Prostate gland (tissue), 2 donors: ENCODE results near the gene SOX10. TPM values are rescaled to one million over a fixed set of nuclear protein-coding genes. Genes with fewer than 3 reads are reported as not detected.

Experiments
- DNase-seq: peaks from one replicate; pipeline ENCODE4 v3.0.0-alpha.2; 2019; ENCODE audit warnings: low spot score
- H3K27ac ChIP-seq, 2 donors: fragments of 200-600 bp; sonication (generic); 2 replicates each; pipeline ENCODE4 v1.5.1; 2017 to 2019
- H3K27me3 ChIP-seq: fragments of 200-600 bp; sonication (generic); replicated peaks from 2 replicates; pipeline ENCODE4 v1.5.1; 2019; ENCODE audit not compliant: insufficient read depth
- H3K36me3 ChIP-seq, 2 donors: fragments of 200-600 bp; sonication (generic); 1 replicate in 1 of 2; 2 replicates in 1 of 2; pipeline versions ENCODE4 v1.5.1 to v1.8.1; 2017 to 2019
- H3K4me1 ChIP-seq: fragments of 200-600 bp; sonication (generic); replicated peaks from 2 replicates; pipeline ENCODE4 v1.5.1; 2019
- H3K4me3 ChIP-seq, 2 donors: fragments of 200-600 bp; sonication (generic); 2 replicates each; pipeline ENCODE4 v1.5.1; 2017 to 2019
- H3K9me3 ChIP-seq: fragments of 200-600 bp; sonication (generic); 2 replicates; pipeline ENCODE4 v1.5.1; 2017
- CTCF ChIP-seq, 4 experiments: fragments of 200-600 bp in 2 of 4; fragments of 450-650 bp in 2 of 4; sonication (generic) in 2 of 4; IDR thresholded peaks; 1 replicate in 3 of 4; 2 replicates in 1 of 4; pipeline ENCODE4 v1.5.1; 2016 to 2019; ENCODE audit warnings: antibody characterized with exemption in 4 of 4, mild to moderate bottlenecking in 2 of 4, moderate library complexity in 2 of 4
- POLR2A ChIP-seq: fragments of 450-650 bp; IDR thresholded peaks from one replicate; pipeline ENCODE4 v1.6.1; 2016; ENCODE audit warnings: antibody characterized with exemption, mild to moderate bottlenecking
- POLR2AphosphoS5 ChIP-seq: sonication (generic); formaldehyde crosslinking; IDR thresholded peaks from one replicate; pipeline ENCODE4 v1.6.1; 2017; ENCODE audit warnings: antibody characterized with exemption
- WGBS: methylation state at CpG from one replicate; pipeline ENCODE4 v1.1.5; 2018; 5-methylcytosine and 5-hydroxymethylcytosine counted together
- intact Hi-C: fragments of 100-400 bp; cut with DNase I; formaldehyde crosslinking; loops from one replicate; pipeline ENCODE4 v1.14.2; 2022
- total RNA-seq, 2 donors: library from RNA; depleted of rRNA; stranded (reverse); fragments of >200 nt; gene quantifications; one replicate each; pipeline ENCODE4 v1.1.0, GENCODE V29; 2016

The SOX10 gene
- total RNA-seq, 2 donors from 2014 or later, result 3.3 to 8.1 TPM

GRCh38 chr22:38014083-38014482, 29.7 kb upstream of the SOX10 start:
- WGBS, result 100% methylated on average over 1 of the region's 1 CpG

GRCh38 chr22:38012604-38013072, 28.3 kb upstream of the SOX10 start:
- intact Hi-C loops, result no loop called here
- no peak for DNase-seq
- Histone ChIP-seq H3K27me3 (no peaks in the 10 kb centered on the region), H3K4me1 (peaks cover 15% of the 10 kb centered on the region), H3K9me3 (no peaks in the 10 kb centered on the region), H3K4me3 (no peak overlapping the region), H3K27ac (no peak overlapping the region), H3K36me3 (no peaks in the 10 kb centered on the region)
- 91% methylated on average over 7 of the region's 7 CpGs for WGBS
- TF ChIP-seq POLR2A (no peak), POLR2AphosphoS5 (no peak), CTCF (IDR thresholded peaks at IDR 0.05) (no peak)

More at GRCh38 chr22:38014083-38014482, 29.7 kb upstream of the SOX10 start:
- Histone ChIP-seq H3K27me3 (no peaks in the 10 kb centered on the region), H3K4me3 (no peak overlapping the region), H3K4me1 (peaks cover 15% of the 10 kb centered on the region), H3K27ac (no peak overlapping the region), H3K9me3 (no peaks in the 10 kb centered on the region), H3K36me3 (no peaks in the 10 kb centered on the region)
- TF ChIP-seq POLR2AphosphoS5 (no peak), CTCF (IDR thresholded peaks at IDR 0.05) (no peak), POLR2A (no peak)
- intact Hi-C loops, result no loop called here
- no peak for DNase-seq

- intact Hi-C loops, result no loop called here
- H3K27me3 ChIP-seq, result no peaks in the 10 kb centered on the region
- H3K4me1 ChIP-seq, result no peaks in the 10 kb centered on the region
- H3K9me3 ChIP-seq, result no peaks in the 10 kb centered on the region
- DNase-seq, result no peak
- no peak overlapping the region for H3K4me3 ChIP-seq
- 79% methylated on average over 14 of the region's 14 CpGs for WGBS
- TF ChIP-seq CTCF (IDR thresholded peaks at IDR 0.05) (no peak), POLR2AphosphoS5 (no peak), POLR2A (no peak)
- no peaks in the 10 kb centered on the region for H3K36me3 ChIP-seq
- no peak overlapping the region for H3K27ac ChIP-seq
Measured at GRCh38 chr22:38009000-38009806, 24.8 kb upstream of the SOX10 start.

GRCh38 chr22:38007330-38007902, 23.1 kb upstream of the SOX10 start:
- H3K27ac ChIP-seq, result no peak overlapping the region
- no peaks in the 10 kb centered on the region for H3K9me3 ChIP-seq
- H3K4me1 ChIP-seq, result no peaks in the 10 kb centered on the region
- WGBS, result 87% methylated on average over 13 of the region's 13 CpGs
- intact Hi-C loops, result no loop called here
- H3K4me3 ChIP-seq, result no peak overlapping the region
- no peak for DNase-seq
- no peaks in the 10 kb centered on the region for H3K27me3 ChIP-seq
- no peaks in the 10 kb centered on the region for H3K36me3 ChIP-seq
- no peak for TF ChIP-seq POLR2A

GRCh38 chr22:38006906-38007305, 22.6 kb upstream of the SOX10 start:
- no peak for DNase-seq
- H3K4me3 ChIP-seq, result no peak overlapping the region
- H3K27me3 ChIP-seq, result no peaks in the 10 kb centered on the region
- no peaks in the 10 kb centered on the region for H3K36me3 ChIP-seq
- 92% methylated on average over 3 of the region's 3 CpGs for WGBS
- H3K27ac ChIP-seq, result no peak overlapping the region
- intact Hi-C loops, result no loop called here
- TF ChIP-seq POLR2A (no peak), POLR2AphosphoS5 (no peak), CTCF (IDR thresholded peaks at IDR 0.05) (no peak)
- H3K9me3 ChIP-seq, result no peaks in the 10 kb centered on the region
- no peaks in the 10 kb centered on the region for H3K4me1 ChIP-seq
